GM12875 (cell line): ENCODE data around the gene LRRK1.

Experiments
- H3K4me3 ChIP-seq: one replicate; pipeline ENCODE4 v1.5.1; 2011; ENCODE audit warnings: low read depth, low read length, control low read depth
- TF ChIP-seq, protein P1 (sequence below): IDR thresholded peaks from 2 replicates; pipeline ENCODE4 v1.5.1; 2011; ENCODE audit warnings: low read depth, mild to moderate bottlenecking, control low read depth, inconsistent platforms, low read length, moderate library complexity, borderline replicate concordance; ENCODE audit not compliant: insufficient read depth

The LRRK1 gene

DNA sequence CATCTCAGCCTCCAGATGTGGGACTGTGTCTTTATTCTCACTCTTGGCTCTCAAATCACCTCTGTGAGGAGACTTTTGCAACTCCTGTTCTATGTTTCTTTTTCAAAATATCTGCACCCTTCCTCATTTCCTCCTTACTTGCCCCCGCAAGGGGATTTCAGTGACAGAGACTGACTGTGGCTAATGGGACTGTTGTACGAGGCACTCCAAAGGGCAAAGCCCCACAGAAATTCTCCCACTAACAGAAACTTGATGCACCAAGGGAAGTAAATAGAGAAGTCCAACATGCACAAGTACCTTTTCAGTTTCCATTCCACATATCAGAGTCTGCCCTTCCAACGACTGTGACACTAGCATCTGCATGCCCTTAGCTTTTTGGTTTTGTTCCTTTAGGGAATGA, 69.7 kb downstream of the LRRK1 start:
- TF ChIP-seq, protein P1, sequence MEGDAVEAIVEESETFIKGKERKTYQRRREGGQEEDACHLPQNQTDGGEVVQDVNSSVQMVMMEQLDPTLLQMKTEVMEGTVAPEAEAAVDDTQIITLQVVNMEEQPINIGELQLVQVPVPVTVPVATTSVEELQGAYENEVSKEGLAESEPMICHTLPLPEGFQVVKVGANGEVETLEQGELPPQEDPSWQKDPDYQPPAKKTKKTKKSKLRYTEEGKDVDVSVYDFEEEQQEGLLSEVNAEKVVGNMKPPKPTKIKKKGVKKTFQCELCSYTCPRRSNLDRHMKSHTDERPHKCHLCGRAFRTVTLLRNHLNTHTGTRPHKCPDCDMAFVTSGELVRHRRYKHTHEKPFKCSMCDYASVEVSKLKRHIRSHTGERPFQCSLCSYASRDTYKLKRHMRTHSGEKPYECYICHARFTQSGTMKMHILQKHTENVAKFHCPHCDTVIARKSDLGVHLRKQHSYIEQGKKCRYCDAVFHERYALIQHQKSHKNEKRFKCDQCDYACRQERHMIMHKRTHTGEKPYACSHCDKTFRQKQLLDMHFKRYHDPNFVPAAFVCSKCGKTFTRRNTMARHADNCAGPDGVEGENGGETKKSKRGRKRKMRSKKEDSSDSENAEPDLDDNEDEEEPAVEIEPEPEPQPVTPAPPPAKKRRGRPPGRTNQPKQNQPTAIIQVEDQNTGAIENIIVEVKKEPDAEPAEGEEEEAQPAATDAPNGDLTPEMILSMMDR: no peak
- H3K4me3 ChIP-seq: no peak overlapping the region

DNA sequence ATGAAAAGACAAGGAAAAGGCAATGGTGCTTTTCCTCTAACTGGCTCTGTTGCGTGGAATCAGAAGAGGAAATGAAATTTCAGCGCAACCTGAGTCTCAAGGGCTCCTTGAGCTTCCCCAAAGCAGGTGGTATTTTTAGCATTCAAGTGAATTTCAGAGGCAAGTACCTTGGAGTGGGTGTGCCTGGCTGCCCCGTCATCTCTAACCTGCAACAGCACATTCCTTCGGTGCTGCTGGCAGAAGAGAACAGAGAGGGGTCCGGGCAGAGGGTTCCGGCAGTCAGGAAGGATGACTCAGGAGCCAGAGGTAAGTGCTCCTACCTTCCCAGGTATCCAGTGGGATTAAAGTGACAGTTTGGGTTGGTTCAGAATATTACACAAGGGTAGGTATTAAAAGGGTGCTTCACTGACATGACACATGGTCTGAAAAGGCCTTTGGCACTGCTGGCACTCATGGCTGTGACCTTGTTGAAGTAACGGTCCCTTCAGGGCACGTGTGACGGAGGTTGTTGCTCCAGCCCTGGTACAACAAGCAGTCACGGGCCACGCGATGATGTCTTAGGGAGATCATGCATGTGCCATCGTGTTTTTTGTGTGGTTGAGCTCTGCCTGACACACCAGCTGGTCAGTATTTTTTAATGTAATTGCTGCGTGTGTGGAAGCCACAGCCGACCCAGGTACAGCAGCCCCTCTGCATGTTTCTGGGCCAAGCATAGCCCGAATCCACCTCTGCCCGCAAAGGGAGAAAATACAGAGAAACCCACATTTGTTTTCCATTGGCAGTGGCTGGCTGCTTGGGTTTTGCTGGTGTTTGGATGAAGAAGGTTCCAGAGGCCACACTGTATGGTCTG, 75.7 kb downstream of the LRRK1 start:
- H3K4me3 ChIP-seq: no peak overlapping the region
- TF ChIP-seq, protein P1: no peak

DNA sequence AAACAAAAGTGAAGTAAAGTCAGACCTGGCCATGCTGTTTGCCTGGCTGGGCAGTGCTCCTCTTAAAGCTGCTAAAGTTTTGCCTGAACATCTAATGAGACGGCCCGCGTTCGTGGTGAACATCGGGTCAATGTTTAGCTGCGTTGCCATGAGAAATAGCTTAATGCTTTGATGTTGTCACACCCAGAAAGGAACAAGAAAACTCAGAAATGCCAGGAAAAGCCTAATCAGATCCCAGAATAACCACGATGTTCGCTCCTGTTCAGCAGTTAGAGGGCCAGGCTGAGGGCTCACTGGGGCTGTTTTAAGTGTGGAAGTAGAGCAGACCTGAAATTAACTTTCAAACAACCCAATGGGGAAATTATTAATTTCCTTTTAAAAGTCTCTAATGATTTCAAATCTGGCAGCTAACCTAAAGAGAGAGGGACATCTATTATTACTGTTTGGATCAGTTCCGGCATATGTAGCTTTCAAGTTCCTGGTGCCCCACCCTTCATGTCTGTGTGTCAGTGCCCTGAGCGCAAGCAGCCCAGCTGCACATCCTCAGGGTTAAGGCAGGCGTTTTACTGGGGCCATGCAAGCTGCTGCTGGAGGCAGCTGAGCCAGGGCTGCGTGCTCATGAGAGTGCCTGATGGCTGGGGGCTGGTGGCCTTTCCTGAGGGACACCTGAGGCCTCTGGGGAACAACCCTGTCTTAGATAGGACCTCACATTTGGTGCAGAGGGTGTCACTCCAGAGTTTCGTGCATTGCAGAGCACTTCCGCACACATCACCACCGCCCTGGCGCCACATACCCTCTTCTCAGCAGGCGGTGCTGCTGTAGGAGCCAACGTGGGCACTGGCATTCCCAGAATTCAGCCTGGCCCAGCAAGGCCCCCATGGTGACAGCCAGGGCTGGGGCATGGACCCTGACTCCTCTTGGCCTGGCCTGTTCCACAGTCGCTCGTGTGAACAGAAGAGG, 76.6 kb downstream of the LRRK1 start:
- H3K4me3 ChIP-seq: no peak overlapping the region
- TF ChIP-seq, protein P1: no peak

DNA sequence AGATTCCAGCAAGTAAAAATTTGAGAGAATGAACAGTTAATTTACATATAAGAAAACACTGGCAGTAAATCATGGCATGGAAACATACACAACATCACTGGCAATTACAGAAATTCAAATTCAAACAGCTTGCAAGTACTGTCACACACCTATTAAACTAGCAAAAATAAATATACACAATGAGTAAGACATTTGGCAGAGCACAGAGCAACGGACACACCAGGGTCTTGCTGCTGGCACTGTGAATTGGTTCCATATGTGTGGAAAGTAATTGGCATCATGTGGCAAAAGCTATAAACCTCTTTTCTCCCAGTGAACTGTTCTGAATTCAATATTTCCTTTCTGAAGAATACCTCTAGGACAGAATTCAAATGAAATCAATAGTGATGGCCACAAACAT, 78.3 kb downstream of the LRRK1 start:
- TF ChIP-seq, protein P1: no peak
- H3K4me3 ChIP-seq: no peak overlapping the region

DNA sequence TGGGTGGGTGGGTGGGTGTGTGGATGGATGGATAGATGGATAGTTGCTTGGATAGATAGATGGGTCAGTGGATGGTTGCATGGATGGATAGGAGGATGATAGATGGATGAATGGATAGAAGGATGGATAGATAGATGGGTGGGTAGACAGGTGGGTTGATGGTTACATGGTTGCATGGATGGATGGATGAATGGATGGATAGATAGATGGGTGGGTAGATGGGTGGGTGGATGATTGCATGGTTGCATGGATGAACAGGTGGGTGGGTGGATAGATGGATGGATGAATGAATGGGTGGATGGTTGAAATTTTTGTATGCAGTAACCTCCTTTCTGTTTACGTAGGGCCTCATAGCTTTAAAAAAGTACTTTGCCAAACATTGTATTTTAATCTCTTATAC, 79.5 kb downstream of the LRRK1 start:
- TF ChIP-seq, protein P1: no peak

DNA sequence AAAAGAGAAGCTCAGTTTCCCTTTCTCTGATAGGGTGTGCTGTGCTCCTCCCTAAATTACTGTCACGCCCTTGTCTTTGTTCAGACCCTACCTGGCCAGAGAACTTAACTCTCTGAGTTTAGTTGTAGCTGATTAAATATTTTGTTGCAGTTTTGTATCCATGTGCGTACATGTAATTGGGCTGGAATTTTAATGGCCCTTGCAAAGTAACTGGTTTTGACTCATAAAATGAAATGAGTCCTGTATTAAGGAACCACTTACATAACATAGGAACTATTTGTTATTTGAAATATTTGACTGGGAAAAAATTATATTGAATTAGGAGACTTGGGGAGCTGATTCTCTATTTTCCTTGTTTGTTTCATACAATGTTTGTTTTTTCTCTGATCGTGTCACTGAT, 80.2 kb downstream of the LRRK1 start:
- no peak overlapping the region for H3K4me3 ChIP-seq
- TF ChIP-seq, protein P1: no peak

More for the DNA sequence above, 79.5 kb downstream of the LRRK1 start:
- no peak overlapping the region for H3K4me3 ChIP-seq
